ENCODE measurements around the gene ORM2.

Gene ORM2

GRCh38 chr9:114367772-114368569 is 38.3 kb downstream of the ORM2 start:
- in situ Hi-C loops (cut with MboI; ENCODE audit: low sequenced_read_pairs): no loop called here

- in situ Hi-C loops (cut with MboI; ENCODE audit: low sequenced_read_pairs): no loop called here
These were observed 39.8 kb downstream of the ORM2 start for GRCh38 chr9:114369216-114370130.

DNA sequence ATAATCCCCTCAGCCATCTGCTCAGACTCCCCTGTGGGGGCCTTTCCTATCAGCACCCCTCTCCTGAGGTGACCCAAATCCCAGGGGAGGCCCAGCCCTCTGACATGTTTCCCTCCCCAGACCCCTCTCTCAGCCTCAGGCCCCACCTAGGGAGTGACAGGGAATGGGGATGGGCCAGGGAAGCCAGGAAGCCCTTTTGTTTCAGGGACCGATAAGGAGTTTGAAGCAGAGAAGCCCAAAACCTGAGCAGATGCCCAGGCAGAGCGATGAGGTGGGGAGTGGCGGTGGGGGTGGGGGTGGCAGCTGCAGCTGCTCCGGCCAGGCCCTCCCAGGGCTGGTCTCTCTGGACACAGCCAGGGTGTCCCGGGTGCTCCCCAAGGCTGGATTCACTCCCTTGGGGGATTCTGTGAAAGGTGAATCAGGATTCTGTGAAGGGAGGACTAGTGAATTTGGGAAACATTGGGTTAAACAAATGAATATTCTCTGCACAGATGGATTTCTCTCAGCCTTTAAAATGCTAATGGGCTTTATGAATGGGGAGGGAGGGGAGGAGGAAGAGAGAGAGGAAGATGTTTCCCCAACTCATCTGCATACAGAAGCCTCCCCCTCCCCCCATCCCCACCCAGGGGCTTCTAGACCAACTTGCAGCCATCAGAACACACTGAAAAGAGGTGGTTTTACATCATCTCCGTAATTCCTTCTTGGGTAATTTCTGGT is 40.7 kb downstream of the ORM2 start:
- in situ Hi-C loops (cut with MboI; ENCODE audit: low sequenced_read_pairs): no loop called here

DNA sequence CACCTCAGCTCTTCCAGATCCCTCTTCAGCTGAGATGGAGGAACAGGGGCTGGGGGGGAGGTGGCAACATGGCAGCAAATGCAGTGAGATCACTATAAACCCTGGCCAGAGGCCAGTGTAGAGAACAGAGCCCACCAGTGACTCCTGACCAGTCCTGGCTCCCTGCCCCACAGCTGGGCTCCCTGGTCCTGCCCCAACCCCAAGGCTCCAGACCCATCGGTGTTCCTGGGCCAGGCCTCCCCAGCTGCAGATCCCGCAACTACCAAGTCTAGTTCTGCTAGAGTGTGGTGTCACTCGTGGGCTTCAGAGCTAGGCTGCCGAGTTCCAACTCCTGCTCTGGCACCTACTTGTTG is 41.3 kb downstream of the ORM2 start:
- in situ Hi-C loops (cut with MboI; ENCODE audit: low sequenced_read_pairs): no loop called here

DNA sequence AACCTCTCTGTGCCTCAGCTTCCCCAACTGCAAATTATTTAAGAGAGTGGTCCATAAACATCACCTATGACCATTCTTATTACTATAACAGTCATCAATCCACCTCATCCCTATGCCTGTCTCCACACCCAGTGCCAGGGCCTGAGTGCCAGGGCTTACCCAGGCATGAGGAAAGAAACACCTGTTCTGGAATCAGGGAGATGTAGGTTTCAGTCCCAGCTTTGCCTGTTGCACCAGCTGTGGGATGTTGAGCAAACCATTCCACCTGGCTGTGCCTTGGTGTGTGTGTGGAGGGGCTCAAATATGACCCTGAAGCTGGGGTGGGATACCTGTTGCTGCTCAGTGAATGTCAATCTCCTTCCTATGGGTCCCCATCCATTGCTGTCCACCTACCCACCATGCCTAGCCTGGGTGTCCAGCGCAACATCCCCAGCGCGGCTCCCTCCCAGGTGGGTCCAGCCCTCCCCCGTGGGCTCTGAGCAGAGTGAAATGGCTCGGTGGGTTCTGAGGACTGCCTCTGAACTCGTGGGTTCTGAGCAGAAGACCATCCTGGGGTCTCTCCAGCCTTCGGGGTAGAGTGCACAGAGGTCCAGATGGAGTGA is 41.8 kb downstream of the ORM2 start:
- in situ Hi-C loops (cut with MboI; ENCODE audit: low sequenced_read_pairs): no loop called here

DNA sequence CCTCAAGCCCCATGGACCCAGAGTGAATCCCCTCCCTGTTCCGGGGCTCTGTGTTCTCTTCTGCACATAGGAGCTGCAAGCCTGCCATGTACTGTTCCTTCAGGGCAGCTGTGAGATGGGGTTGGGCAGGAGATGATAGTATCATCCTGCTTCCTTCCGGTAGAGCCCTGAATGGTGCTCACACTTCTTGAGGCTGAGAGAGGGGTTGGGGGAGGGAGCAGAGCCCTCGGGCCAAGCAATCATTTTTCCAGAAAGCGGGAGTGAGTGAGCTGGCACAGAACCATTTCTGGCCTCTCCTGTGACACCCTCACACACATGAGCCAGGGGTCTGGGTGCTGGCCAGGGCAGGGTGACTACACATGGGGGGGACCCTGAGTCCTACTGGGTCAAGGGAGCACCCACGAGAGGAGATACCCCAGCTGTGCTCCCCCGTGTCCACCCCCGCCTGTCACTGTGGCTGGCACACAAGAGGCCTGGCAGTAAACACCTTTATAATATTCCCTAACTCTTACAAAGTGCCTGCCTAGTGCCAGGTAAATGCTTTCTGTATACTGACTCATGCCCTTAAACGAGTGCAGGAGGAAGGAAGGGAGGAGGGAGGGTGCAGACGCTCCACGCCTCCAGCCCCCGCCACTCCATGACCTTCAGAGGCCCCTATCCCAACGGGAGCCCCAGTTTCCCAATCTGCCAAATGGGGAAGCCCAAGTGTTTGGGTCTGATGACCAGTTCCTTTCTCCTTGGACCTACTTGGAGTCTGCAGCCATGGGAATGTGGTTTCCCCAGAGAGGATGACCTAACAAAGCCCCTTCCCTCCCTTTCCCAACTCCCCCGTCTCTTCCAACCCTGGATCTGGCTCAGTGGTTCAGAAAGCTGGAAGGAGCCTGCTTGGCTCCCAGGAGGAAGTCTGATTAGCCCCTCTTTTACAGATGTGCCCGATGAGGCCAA is 42.6 kb downstream of the ORM2 start:
- in situ Hi-C loops (cut with MboI; ENCODE audit: low sequenced_read_pairs): no loop called here

GRCh38 chr9:114372921-114373448 is 43.3 kb downstream of the ORM2 start:
- in situ Hi-C loops (cut with MboI; ENCODE audit: low sequenced_read_pairs): no loop called here

GRCh38 chr9:114373960-114374730 is 44.5 kb downstream of the ORM2 start:
- in situ Hi-C loops (cut with MboI; ENCODE audit: low sequenced_read_pairs): no loop called here

DNA sequence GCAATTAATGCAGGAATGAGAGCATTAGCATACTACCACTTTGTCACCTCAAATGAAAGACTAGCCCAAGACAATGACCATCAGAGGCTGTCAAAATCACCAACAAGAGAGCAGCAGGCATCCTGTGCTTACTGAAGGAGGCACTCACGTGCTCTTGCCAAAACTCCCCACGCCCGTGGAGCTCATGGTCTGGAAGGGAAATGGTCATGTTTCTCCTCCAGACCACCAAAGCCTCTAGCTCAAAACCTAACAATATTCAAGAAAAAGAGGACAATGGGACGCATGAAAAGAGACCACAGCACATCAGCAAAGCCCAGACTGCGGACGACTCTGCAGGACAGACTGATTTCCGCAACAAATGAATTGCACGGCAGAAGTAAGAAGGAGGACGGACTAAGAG is 45.3 kb downstream of the ORM2 start:
- in situ Hi-C loops (cut with MboI; ENCODE audit: low sequenced_read_pairs): no loop called here

- in situ Hi-C loops (cut with MboI; ENCODE audit: low sequenced_read_pairs): no loop called here
These were observed 45.9 kb downstream of the ORM2 start for GRCh38 chr9:114375386-114376175.

GRCh38 chr9:114376586-114377445 is 47.1 kb downstream of the ORM2 start:
- in situ Hi-C loops (cut with MboI; ENCODE audit: low sequenced_read_pairs): no loop called here

- in situ Hi-C loops (cut with MboI; ENCODE audit: low sequenced_read_pairs): no loop called here
These were observed 48.3 kb downstream of the ORM2 start for GRCh38 chr9:114378016-114378415.

GRCh38 chr9:114378883-114379282 is 49.2 kb downstream of the ORM2 start:
- in situ Hi-C loops (cut with MboI; ENCODE audit: low sequenced_read_pairs): no loop called here

Data from HL-60/S4 treated with retinoic acid at 250 ng/mL for 4 days and 3 days (cell line).